Liver (tissue), 9 donors: ENCODE results near the gene DCAF15. TPM values are rescaled to one million over a fixed set of nuclear protein-coding genes. Genes with fewer than 3 reads are reported as not detected.

Source experiments
- DNase-seq: peaks from one replicate; pipeline ENCODE4 v3.0.0-alpha.2; 2017; ENCODE audit warnings: low spot score
- H3K27ac ChIP-seq, 2 donors: one replicate each; pipeline ENCODE4 v1.7.0; 2013; ENCODE audit warnings: inconsistent platforms in 2 of 2, low read length in 2 of 2, control low read depth in 1 of 2, low read depth in 1 of 2, mild to moderate bottlenecking in 1 of 2
- H3K27me3 ChIP-seq, 4 donors: one replicate each; pipeline versions ENCODE4 v1.6.1 to v1.7.0; 2013; ENCODE audit warnings: low read length in 3 of 4, inconsistent platforms in 1 of 4, mild to moderate bottlenecking in 1 of 4, moderate library complexity in 1 of 4; ENCODE audit not compliant: control insufficient read depth in 4 of 4, insufficient read depth in 4 of 4
- H3K36me3 ChIP-seq, 4 donors: one replicate each; pipeline versions ENCODE4 v1.6.1 to v1.7.0; 2013; ENCODE audit warnings: low read length in 3 of 4, mild to moderate bottlenecking in 3 of 4, low read depth in 1 of 4, moderate library complexity in 1 of 4; ENCODE audit not compliant: control insufficient read depth in 4 of 4, insufficient read depth in 3 of 4
- H3K4me1 ChIP-seq, 4 donors: one replicate each; pipeline versions ENCODE4 v1.6.1 to v1.7.0; 2013; ENCODE audit warnings: low read length in 3 of 4, mild to moderate bottlenecking in 3 of 4, moderate library complexity in 1 of 4; ENCODE audit not compliant: control insufficient read depth in 4 of 4, insufficient read depth in 4 of 4
- H3K4me3 ChIP-seq, 3 donors: one replicate each; pipeline versions ENCODE4 v1.6.1 to v1.7.0; 2013; ENCODE audit warnings: low read length in 3 of 3, control low read depth in 1 of 3, low read depth in 1 of 3, mild to moderate bottlenecking in 1 of 3
- H3K9ac ChIP-seq, 2 donors: one replicate each; pipeline ENCODE4 v1.7.0; 2013; ENCODE audit warnings: low read length in 2 of 2, mild to moderate bottlenecking in 2 of 2, moderate library complexity in 2 of 2, control low read depth in 1 of 2, low read depth in 1 of 2
- H3K9me3 ChIP-seq, 4 donors: one replicate each; pipeline versions ENCODE4 v1.6.1 to v1.7.0; 2013; ENCODE audit warnings: low read length in 3 of 4; ENCODE audit not compliant: control insufficient read depth in 4 of 4
- ATF3 ChIP-seq: IDR thresholded peaks from 2 replicates; pipeline ENCODE4 v1.6.1; 2016; ENCODE audit warnings: antibody characterized with exemption
- CTCF ChIP-seq: fragments of 150-350 bp; IDR thresholded peaks from 2 replicates; pipeline ENCODE4 v1.5.1; 2017; ENCODE audit warnings: improper control_type of control experiment, low read depth, low read length; ENCODE audit not compliant: missing input control
- FOXA1 ChIP-seq: IDR thresholded peaks from 2 replicates; pipeline ENCODE4 v1.6.1; 2016; ENCODE audit warnings: antibody characterized with exemption
- FOXA2 ChIP-seq: IDR thresholded peaks from 2 replicates; pipeline ENCODE4 v1.6.1; 2016; ENCODE audit warnings: antibody characterized with exemption
- HNF4A ChIP-seq, 2 donors: conservative IDR thresholded peaks; 2 replicates each; pipeline ENCODE4 v1.6.1; 2016; ENCODE audit warnings: antibody characterized with exemption in 2 of 2, mild to moderate bottlenecking in 2 of 2
- MAX ChIP-seq: IDR thresholded peaks from 2 replicates; pipeline ENCODE4 v1.6.1; 2016; ENCODE audit warnings: antibody characterized with exemption
- NR2F2 ChIP-seq: IDR thresholded peaks from 2 replicates; pipeline ENCODE4 v1.6.1; 2016; ENCODE audit warnings: antibody characterized with exemption
- REST ChIP-seq: IDR thresholded peaks from 2 replicates; pipeline ENCODE4 v1.6.1; 2016; ENCODE audit warnings: antibody characterized with exemption, mild to moderate bottlenecking
- TAF1 ChIP-seq: conservative IDR thresholded peaks from 2 replicates; pipeline ENCODE4 v1.6.1; 2016; ENCODE audit warnings: antibody characterized with exemption, mild to moderate bottlenecking
- WGBS: extraction: QIAGEN DNeasy Blood & Tissue Kit; methylation state at CpG from one replicate; pipeline ENCODE4 v1.1.7; 2013; 5-methylcytosine and 5-hydroxymethylcytosine counted together
- polyA plus RNA-seq, 2 donors: library from polyadenylated mRNA; stranded (reverse) in 1 of 2; unstranded in 1 of 2; fragments of 200-250 nt in 1 of 2; fragments of >200 nt in 1 of 2; fragmentation: Nextera tagmentation in 1 of 2; extraction: Ambion mirVana in 1 of 2; gene quantifications; one replicate each; pipeline versions ENCODE4 v1.2.1 to v1.2.3, GENCODE V29; 2013 to 2015
- total RNA-seq, 2 donors: library from RNA; depleted of rRNA; stranded (reverse); fragments of >200 nt; gene quantifications; one replicate each; pipeline ENCODE4 v1.2.3, GENCODE V29; 2014
- donor health status: healthy.
- donor health status: healthy.
- donor health status: healthy.
- donor health status: healthy.
- donor health status: healthy.

Gene DCAF15
- total and polyA plus RNA-seq, 4 donors = 2.6 to 10.4 (median 5.5) TPM

- 94% methylated on average over 39 of the region's 39 CpGs for WGBS
- peaks cover 23 to 65% (median 30%) of the 10 kb centered on the region in 4 donors for H3K36me3 ChIP-seq
Observed at GRCh38 chr19:13960863-13961784, 8.8 kb downstream of the DCAF15 start.

More at GRCh38 chr19:13960863-13961784, 8.8 kb downstream of the DCAF15 start:
- Histone ChIP-seq H3K4me1 (no peaks in the 10 kb centered on the region), H3K27ac (no peak overlapping the region), H3K9me3 (no peaks in the 10 kb centered on the region), H3K27me3 (no peaks in the 10 kb centered on the region), H3K4me3 (no peak overlapping the region), H3K9ac (no peak overlapping the region)
- no peak for DNase-seq
- TF ChIP-seq NR2F2 (no peak), CTCF (no peak), FOXA2 (no peak), REST (no peak), MAX (no peak), ATF3 (no peak), HNF4A (conservative IDR thresholded peaks at IDR 0.05) (no peak), FOXA1 (no peak), TAF1 (no peak)
